GM19452 (cell line): ENCODE data around the gene ANAPC10.
"Not testable (repeated sequence)": the region's sequence is repeated elsewhere in the genome, so short reads cannot be mapped to it uniquely, and the experiment has no call there.

Source experiments
- ATAC-seq: cut with Tn5 transposase; IDR thresholded peaks from one replicate; pipeline ENCODE4 v1.9.1; 2021; ENCODE audit not compliant: unreplicated experiment

Gene ANAPC10, protein sequence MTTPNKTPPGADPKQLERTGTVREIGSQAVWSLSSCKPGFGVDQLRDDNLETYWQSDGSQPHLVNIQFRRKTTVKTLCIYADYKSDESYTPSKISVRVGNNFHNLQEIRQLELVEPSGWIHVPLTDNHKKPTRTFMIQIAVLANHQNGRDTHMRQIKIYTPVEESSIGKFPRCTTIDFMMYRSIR

DNA sequence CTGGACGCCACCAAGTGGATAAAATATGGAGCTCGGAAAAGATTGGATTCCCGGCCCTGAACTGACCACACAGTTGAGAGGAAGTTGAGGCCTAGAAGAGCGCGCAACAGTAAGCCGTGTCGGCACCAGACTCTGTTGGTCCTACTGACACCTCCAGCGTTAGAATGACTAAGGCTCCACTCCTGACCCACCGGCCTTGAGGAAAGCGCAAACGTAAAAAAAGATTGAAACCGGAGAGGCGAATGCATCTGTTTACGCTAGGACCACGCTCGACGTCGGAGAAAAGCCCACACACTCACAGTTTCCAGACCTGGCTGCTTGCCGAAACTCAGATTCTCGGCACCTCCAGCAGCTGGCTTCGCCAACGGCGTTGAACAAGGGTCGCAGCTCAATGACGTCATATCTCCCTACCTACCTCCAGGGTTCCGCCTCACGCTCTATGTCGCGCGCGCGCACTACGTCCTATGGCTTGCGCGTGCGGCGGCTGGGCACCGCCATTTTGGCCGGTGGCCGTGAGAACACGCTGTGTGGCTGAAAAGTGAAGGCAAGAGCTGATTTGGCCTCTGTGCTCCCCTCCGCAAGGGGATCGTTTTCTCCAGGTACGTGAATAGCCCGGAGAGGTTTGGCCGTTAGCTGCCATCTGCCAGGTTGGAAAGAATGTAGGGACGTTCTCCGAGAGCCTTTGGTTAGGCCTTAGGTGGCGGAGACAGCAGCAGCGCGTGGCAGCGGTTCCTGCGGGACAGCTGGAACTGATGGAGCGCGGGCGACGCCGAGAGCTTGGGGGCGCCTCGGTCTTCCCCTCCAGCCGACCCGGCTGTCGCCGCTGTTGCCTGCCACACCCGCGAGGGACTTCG, at the start of gene ANAPC10, which contains the start of gene ABCE1:
Gene ANAPC10, minus strand, starts transcription at position 376 of the 854 bp plus-strand sequence. CDS start 2,097 bp downstream, outside the sequence.
Gene ABCE1, plus strand, starts transcription at position 491 of the 854 bp plus-strand sequence. CDS start 6,102 bp downstream, outside the sequence.
- peak; percentile 86 for ATAC-seq

DNA sequence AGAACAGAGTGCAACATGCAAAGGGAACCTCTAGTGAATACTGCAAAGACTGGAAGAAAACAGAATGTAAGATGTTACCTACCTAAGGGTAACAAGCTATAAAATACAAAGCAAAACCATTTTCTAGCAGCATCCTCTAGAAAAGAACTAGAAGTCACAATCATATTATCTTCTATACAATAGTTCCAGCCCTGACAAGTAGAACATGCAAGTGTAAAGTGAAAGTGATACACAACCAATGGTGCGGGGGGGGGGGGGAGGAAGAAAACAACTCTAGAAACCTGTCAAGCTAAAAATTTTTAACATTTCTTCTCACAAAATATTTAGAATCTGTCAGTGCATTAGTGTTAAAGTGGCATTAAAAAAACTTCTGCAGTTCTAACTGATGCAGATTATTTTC, 38.2 kb upstream of the ANAPC10 start:
- not testable (repeated sequence) for ATAC-seq

DNA sequence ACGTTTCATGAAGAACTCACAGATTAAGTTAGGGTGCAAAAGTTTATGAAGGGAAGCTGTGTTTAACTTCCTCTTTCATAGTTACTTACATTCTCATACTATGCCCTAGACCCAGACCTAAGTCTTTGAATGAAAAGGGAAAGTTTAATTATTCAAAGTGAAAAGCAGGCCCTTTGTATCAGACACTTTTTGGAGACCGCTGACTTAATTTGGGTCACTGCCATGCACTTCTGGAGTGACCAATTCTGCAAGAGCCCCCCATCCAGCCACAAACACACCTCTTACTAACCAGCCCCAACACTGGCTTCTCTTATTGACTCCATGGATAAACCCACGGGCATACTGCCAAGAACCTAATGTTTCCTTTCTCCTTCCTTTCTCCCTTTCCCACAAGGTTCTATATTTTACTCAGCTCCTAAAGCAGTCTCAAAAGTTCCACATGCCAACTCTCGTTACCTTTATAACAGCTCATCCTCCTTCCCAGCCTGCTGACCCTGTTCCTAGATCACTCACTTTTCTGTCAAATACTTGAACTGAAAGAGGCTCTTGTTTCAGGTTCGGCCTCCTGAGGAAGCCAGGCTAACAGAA, 34.6 kb upstream of the ANAPC10 start:
- ATAC-seq = peak; percentile 51

DNA sequence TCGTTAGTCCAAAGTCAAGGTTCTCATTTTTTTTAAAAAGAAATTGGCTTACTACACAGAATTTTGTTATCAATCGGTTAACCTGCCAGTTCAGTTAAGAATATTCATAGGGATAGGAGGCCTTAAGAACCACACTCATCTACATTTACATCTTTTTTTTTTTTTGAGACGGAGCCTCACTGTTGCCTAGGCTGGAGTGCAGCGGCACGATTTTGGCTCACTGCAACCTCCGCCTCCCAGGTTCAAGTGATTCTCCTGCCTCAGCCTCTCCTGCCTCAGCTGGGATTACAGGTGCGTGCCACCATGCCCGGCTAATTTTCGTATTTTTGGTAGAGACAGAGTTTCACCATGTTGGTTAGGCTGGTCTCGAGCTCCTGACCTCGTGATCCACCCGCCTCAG, 33.9 kb upstream of the ANAPC10 start:
- ATAC-seq = no peak

DNA sequence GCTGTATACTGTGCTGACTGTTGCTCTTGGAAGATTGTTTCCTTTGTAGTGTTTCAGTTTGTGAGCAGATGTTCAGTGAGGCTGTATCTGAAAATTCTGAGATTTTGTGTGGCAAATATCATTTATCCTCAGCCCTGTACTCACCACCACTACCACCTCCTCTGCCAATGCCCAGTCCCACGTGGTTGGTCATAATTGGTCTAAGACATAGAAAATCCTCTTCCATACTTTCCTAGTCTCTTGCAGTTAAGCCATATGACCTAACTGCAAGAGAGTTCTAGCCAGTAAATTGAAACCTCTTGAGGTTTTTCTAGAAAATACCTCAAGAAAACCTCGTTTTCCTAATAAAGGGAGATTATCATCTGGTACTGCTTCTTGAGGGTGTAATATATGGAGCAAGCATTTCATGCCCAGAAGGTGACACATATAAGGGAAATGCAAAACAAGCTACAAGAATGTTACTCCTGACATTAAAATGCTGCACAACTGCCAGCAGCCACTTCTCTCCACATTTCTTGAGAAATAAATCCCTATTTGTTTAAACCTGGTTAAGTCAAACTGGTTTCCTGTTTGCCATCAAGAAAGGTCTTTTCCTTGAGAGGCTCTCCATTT, 32.9 kb upstream of the ANAPC10 start:
- ATAC-seq = no peak

DNA sequence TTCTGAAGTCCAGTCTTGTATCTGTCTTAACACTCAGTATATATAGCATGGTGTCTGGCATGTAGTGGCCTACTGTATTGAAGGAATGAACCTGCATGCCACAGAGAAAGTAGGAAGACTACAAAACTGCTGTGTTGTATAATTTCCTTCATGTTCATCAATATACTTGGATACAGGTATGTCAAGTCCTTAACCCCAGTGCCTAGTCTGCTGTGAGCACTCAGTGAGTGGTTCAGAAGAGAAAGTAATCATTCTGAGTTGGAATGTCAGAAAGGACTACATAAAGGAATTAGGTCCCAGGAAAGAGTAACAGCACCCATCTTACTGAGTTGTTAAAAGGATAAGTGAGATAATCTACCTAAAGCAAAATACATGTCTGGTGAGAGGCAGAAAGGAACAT, 32.1 kb upstream of the ANAPC10 start:
- no peak for ATAC-seq

DNA sequence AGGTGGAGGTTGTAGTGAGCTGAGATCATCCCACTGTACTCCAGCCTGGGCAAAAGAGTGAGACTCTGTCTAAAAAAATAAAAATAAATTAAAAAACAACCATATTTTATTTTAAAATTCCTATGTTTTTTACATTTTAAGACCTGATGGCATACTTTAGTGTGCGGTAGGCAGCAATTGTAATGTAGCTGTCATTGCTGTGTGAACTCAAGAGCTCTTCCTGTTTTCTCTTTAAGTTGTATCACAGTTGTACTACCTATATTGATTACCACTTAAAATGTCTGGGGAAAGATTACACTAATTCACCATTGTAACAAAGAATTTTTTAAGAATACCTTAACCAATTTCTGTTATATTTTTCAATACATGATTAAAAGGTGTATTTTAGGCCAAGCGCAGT, 27.4 kb upstream of the ANAPC10 start:
- ATAC-seq = no peak

DNA sequence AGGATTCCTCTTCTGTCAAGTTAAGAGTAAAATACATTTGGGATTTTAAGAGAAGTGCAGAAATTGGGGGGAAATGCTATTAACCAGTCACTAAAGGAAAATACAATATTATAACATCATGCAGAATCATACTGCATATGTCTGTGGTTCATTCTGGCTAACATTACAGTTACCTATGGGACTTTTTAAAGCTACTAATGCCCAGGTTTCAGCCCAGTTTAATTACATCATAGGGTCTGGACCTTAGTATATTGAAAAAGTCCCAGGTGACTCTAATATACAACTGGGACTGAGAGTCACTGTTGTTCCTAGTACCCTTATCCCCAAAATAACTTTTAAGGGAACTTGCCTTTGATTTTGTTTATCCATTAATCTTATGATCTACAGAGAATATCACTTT, 10.1 kb upstream of the ANAPC10 start:
- no peak for ATAC-seq

DNA sequence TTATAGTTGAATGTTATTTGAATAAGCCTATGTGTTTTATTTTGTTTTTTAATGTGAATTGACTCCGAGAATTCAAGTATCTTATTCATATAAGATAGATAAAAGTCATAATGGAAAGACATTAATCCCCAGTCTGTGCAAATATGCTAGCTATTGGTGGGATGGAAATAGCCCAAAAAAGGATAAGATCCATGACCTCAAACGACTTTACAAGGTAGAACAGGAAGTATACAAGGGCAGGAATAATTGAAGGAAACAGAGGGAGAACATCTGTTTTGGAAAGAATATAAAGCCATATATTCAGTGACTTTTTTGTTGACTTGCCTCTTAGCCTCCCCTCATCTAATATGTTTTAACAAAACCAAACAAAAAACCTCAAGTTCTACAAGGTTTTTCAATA, 9.1 kb upstream of the ANAPC10 start:
- ATAC-seq = no peak

DNA sequence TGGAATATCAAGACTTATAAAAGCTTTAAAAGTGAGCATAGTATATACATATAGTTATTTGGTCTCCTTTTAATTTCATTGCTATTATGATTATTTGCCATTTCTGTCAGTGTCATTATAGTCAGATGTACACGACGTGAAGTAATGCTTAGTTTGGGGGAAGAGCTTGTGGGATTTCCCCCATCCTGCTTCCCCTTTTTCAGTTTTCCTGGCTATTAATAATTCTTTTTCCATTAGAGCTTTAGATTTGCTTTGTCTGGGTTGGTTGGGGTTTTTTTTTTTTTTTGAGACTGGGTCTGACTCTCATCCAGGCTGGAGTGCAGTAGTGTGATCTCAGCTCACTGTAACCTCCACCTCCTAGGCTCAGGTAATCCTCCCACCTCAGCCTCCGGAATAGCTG, 5.5 kb upstream of the ANAPC10 start:
- ATAC-seq = no peak

DNA sequence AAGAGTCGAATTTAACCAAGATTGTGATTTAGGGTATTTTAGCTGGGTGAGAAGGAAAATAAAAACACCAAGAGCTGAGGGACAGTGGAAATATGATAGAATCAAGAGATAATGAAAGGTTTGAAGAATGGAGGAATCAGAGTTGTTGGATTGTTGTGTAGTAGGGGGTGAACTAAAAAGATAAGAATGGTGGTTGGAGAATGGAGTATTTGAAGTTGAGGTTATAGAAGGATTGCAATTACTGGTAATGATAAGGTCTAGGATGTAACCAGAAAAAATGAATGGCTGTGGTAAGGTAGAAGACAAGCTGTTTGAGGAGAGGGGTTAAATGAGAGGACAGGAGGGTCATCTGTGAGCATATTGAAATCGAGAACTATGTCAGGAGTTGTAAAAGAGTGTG, 4.6 kb upstream of the ANAPC10 start:
- ATAC-seq = no peak

DNA sequence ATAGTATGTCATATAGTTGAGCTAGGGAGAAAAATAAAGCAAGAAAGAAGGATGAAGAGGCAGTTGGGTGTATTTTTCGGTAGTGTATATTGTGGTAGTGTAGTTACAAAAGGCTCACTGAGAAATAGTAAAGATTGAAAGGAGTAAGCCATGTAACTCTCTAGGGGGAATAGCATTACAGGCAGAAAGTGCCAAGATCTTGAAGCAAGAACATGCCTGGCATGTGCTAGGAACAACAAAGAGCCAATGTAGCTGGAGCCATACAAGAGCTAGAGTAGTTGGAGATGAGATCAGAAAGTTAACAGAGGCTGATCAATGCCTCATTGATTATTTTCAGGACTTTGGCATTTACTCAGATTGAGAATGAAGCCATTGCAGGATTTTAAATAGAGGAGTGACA, 3.1 kb upstream of the ANAPC10 start:
- ATAC-seq = no peak

DNA sequence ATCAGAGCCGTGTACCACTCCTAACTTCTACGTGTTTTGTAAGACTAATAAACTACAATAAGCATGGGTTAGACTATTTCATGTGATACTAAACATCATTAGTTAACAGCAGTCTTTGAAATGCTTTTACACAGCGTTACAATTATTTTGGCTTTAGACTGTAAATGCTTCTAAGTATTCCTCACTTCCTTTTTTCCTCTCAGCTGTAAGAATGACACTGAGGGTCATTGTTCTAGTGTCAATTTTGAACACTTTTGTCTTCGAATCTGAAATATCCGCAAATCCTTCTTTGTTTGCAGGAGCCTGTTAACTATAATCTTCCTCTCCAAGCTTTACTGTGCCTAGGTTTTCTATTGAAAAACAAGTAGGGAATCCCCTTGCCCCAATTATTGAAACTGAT, 1.7 kb upstream of the ANAPC10 start:
- no peak for ATAC-seq

DNA sequence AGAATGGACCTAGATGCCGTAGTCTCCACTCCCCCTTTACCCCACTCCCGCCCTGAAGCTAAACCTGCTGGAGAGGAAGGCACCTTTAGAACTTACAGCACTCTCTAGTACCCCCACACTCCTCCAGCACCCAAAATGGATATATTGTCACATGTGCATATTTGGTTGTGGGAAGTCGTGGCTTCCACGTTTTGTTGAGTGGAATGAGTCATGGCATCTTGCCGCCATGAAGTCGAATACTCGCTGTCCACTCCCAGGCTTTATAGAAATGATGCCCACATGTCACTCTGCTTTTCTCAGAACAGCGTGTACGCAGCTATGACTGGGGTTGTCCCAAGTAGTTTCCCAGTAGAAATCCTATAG, 660 bp upstream of the ANAPC10 start:
- ATAC-seq = peak; percentile 18

DNA sequence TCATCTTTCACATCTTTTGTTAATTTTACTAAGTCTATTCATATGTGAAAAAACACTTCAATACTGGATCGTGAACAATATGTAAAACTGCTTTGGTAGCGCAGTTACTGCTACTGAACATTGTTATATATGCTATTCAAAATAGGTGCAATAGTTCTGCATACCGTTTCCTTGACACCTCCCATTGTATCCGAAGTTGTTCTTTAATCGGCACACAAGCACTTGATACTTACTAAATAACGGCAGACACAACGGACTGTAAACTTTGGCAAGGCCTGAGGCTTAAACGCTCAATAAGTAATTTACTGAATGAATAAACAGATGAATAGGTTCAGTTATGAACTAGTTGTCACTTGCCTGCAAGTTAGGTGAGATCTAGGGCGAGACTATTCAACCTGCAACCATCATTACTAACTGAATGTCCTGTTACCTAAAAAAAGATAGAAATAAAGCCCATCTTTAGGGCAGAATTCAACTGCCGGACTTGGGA, 620 bp downstream of the ANAPC10 start:
- peak; percentile 2 for ATAC-seq

DNA sequence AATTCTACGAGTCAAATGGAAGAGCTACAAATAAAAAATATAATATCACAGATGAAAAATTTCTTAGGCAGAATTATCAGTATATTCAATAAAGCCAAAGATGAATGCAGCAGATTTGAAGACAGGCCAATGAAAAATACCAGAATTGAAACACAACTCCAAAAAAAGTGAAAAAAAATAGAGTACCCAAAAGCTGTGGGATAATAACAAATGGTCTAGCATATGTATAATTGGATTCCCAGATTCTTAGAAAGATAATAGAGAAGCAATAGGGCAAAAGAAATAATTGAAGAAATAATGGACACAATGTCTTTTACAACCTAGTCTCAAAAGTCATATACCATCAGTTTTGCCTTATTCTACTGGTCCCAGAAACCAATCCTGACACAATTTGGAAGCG, 4.4 kb downstream of the ANAPC10 start:
- no peak for ATAC-seq

DNA sequence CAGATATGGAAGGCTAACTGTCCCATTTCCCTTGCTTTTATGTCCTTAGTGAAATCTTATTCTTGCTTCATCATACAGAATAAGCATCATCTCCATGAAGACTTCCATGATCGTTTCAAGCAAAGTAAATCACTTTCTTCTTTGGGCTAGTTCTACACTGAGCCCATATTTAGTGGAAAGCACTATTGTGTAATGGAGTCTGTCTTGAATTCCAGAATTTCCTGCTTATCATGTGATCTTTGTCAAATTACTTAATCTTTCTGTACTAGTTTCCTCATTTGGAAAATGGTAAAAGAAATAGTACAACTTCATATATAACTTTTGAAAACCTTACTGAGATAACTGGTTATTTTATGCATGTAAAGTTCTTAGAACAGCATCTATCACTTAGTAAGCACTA, 7.6 kb downstream of the ANAPC10 start:
- no peak for ATAC-seq

DNA sequence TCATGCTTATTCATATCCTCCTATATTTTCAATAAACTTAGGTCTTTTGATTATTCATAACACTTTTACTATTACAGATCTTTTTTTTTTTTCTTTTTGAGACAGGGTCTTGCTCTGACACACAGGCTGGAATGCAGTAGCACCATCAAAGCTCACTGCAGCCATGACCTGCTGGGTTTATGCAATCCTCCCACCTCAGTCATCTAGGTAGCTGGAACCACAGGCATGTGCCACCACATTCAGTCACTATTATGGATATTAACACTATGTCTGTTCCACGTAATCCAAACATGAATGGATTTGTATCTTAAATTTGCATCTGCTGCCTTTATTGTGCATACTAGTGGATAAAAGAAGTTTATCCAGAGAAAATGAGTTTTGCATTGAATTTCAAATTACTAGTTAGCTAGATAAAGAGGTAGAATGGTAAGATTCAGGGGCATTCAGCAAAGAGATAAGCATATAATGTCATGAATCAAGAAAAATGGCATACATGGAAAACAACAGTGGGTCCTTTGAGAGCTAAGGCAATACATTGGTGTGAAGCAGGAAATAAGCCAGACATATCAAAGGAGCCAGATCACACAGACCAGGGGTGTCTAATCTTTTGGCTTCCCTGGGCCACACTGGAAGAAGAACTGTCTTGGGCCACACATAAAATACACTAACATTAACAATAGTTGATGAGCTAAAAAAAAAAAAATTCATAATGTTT, 13.9 kb downstream of the ANAPC10 start:
- ATAC-seq = no peak

DNA sequence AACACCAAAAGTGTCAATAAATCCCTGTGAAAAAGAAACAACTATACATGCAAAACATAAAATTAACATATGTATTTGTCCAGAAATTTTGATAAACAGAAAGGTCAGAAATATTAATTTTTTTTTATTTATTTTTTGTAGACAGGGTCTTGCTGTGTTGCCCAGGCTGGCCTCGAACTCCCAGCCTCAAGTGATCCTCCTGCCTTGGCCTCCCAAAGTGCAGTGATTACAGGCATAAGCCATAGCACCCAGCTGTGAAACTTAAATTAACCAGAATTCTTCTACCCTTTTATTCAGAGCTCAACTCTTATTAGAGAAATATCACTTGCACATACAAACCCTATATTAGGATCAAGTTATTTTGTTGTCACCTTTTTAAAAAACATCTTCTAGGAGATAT, 16.2 kb downstream of the ANAPC10 start:
- ATAC-seq = no peak

DNA sequence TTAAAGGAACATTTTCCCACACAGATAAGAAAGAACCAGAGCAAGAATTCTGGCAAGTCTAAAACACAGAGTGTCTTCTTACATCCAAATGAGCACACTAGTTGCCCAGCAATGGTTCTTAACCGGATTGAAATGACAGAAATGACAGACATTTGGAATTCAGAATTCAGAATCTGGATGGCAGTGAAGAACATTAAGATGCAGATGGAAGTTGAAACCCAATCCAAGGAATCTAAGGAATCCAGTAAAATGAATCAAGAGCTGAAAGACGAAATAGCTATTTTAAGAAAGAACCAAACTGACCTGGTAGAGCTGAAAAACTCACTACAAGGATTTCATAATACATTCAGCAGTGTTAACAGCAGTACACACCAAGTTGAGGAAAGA, 21.5 kb downstream of the ANAPC10 start:
- ATAC-seq = no peak
